MM.1S (cell line): ENCODE measurements around the gene MYO16.

Experiments used
- EZH2 ChIP-seq: fragments of 300-600 bp; sonication (generic); optimal IDR thresholded peaks from 2 replicates; pipeline ENCODE3; 2017; ENCODE audit warnings: low read depth, mild to moderate bottlenecking, antibody characterized with exemption, low read length, mixed read lengths
- EZH2phosphoT487 ChIP-seq: fragments of 300-600 bp; sonication (generic); IDR thresholded peaks from 2 replicates; pipeline ENCODE4 v1.6.1; 2018; ENCODE audit warnings: antibody characterized with exemption, low read length
- TF ChIP-seq, protein P1 (sequence below): fragments of 300-600 bp; sonication (generic); IDR thresholded peaks from 2 replicates; pipeline ENCODE4 v1.5.1; 2016; ENCODE audit warnings: antibody characterized with exemption, low read length, mixed read lengths

DNA sequence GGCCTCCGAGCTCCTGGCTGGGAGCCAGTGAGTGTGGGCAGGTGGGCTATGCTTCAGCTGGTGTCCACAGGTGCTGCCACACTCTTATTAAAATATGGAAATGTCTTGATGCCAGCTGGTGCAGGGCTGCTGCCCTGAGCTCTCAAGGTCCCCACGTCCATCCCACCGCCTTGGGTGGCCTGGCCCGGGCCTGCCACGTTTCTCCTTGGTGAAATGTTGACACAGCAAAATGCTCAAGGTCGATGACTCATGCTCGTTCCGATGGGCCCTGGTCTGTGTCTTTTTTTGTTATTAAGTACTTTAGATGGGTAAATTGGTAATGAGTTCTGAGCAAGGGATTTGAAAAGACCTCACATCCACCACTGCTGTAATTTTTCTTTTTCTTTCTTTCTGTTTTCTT is 524.7 kb downstream of the MYO16 start:
- TF ChIP-seq, protein P1, sequence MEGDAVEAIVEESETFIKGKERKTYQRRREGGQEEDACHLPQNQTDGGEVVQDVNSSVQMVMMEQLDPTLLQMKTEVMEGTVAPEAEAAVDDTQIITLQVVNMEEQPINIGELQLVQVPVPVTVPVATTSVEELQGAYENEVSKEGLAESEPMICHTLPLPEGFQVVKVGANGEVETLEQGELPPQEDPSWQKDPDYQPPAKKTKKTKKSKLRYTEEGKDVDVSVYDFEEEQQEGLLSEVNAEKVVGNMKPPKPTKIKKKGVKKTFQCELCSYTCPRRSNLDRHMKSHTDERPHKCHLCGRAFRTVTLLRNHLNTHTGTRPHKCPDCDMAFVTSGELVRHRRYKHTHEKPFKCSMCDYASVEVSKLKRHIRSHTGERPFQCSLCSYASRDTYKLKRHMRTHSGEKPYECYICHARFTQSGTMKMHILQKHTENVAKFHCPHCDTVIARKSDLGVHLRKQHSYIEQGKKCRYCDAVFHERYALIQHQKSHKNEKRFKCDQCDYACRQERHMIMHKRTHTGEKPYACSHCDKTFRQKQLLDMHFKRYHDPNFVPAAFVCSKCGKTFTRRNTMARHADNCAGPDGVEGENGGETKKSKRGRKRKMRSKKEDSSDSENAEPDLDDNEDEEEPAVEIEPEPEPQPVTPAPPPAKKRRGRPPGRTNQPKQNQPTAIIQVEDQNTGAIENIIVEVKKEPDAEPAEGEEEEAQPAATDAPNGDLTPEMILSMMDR = no peak
- TF ChIP-seq EZH2 (no peak), EZH2phosphoT487 (no peak)
